Fibroblast of lung (primary cell): ENCODE results near the gene PEX11G.

Source experiments
- CTCF ChIP-seq, 2 donors: IDR thresholded peaks in 1 of 2; conservative IDR thresholded peaks in 1 of 2; 1 replicate in 1 of 2; 2 replicates in 1 of 2; pipeline ENCODE4 v1.5.1; 2011 to 2012; ENCODE audit warnings: low read length in 2 of 2, control low read depth in 1 of 2, inconsistent platforms in 1 of 2, low read depth in 1 of 2, mild to moderate bottlenecking in 1 of 2
- EZH2 ChIP-seq: IDR thresholded peaks from 2 replicates; pipeline ENCODE4 v1.5.1; 2012; ENCODE audit warnings: low read length, control low read depth, mild to moderate bottlenecking; ENCODE audit errors: missing control alignments

GRCh38 chr19:7478843-7479227, 10.0 kb downstream of the PEX11G start:
- TF ChIP-seq CTCF (conservative IDR thresholded peaks at IDR 0.05 in 1 of 2, IDR thresholded peaks at IDR 0.05 in 1 of 2; ENCODE audit: low read depth in 1 of 2, low read length in 2 of 2) (no peak), EZH2 (no peak)
